H9 (cell line): ENCODE data around the gene USP34. TPM values are rescaled to one million over a fixed set of nuclear protein-coding genes. Genes with fewer than 3 reads are reported as not detected.

ENCODE experiments used
- DNase-seq: peaks from one replicate; pipeline ENCODE4 v3.0.0-alpha.2; 2017
- H2AFZ ChIP-seq: one replicate; pipeline ENCODE4 v1.6.1; 2013; ENCODE audit warnings: mild to moderate bottlenecking, low read length, control low read depth, moderate library complexity
- H2AK5ac ChIP-seq: 2 replicates; pipeline ENCODE4 v1.6.1; 2013; ENCODE audit warnings: low read length, control low read depth, mixed read lengths; ENCODE audit not compliant: insufficient read length
- H2BK120ac ChIP-seq: one replicate; pipeline ENCODE4 v1.6.1; 2013; ENCODE audit warnings: low read depth, mild to moderate bottlenecking, low read length, control low read depth, inconsistent platforms; ENCODE audit not compliant: poor library complexity, severe bottlenecking
- H2BK12ac ChIP-seq: 2 replicates; pipeline ENCODE4 v1.6.1; 2013; ENCODE audit warnings: low read length, control low read depth, mixed read lengths, low read depth; ENCODE audit not compliant: insufficient read length
- H2BK15ac ChIP-seq: 2 replicates; pipeline ENCODE4 v1.6.1; 2013; ENCODE audit warnings: low read depth, low read length, control low read depth
- H2BK20ac ChIP-seq: one replicate; pipeline ENCODE4 v1.6.1; 2013; ENCODE audit warnings: low read depth, mild to moderate bottlenecking, low read length, control low read depth, inconsistent platforms; ENCODE audit not compliant: poor library complexity, severe bottlenecking
- H2BK5ac ChIP-seq: 2 replicates; pipeline ENCODE4 v1.6.1; 2013; ENCODE audit warnings: low read length, control low read depth, mixed read lengths; ENCODE audit not compliant: insufficient read length
- H3K14ac ChIP-seq: 2 replicates; pipeline ENCODE4 v1.6.1; 2013; ENCODE audit warnings: low read length, control low read depth; ENCODE audit not compliant: insufficient read depth
- H3K18ac ChIP-seq: 2 replicates; pipeline ENCODE4 v1.6.1; 2013; ENCODE audit warnings: low read depth, mild to moderate bottlenecking, mixed read lengths, low read length, control low read depth; ENCODE audit not compliant: insufficient read length
- H3K23ac ChIP-seq: 2 replicates; pipeline ENCODE4 v1.6.1; 2013; ENCODE audit warnings: low read length, control low read depth, mixed read lengths, low read depth; ENCODE audit not compliant: insufficient read length
- H3K23me2 ChIP-seq: 2 replicates; pipeline ENCODE4 v1.6.1; 2013; ENCODE audit warnings: low read depth, mild to moderate bottlenecking, mixed read lengths, low read length, control low read depth; ENCODE audit not compliant: insufficient read length, poor library complexity, severe bottlenecking
- H3K27ac ChIP-seq: 2 replicates; pipeline ENCODE4 v1.5.1; 2013; ENCODE audit warnings: low read length, control low read depth, mixed read lengths, low read depth; ENCODE audit not compliant: insufficient read length
- H3K27me3 ChIP-seq: 2 replicates; pipeline ENCODE4 v1.6.1; 2013; ENCODE audit warnings: low read length, control low read depth, inconsistent platforms; ENCODE audit not compliant: insufficient read depth
- H3K4ac ChIP-seq: 2 replicates; pipeline ENCODE4 v1.6.1; 2013; ENCODE audit warnings: low read depth, mild to moderate bottlenecking, control low read depth, inconsistent platforms, low read length, moderate library complexity
- H3K4me1 ChIP-seq: 2 replicates; pipeline ENCODE4 v1.6.1; 2013; ENCODE audit warnings: low read length, control low read depth, inconsistent platforms; ENCODE audit not compliant: insufficient read depth
- H3K4me2 ChIP-seq: 2 replicates; pipeline ENCODE4 v1.6.1; 2013; ENCODE audit warnings: low read length, control low read depth, mixed read lengths; ENCODE audit not compliant: insufficient read length, insufficient read depth
- H3K56ac ChIP-seq: 2 replicates; pipeline ENCODE4 v1.6.1; 2013; ENCODE audit warnings: low read depth, mild to moderate bottlenecking, mixed read lengths, low read length, control low read depth; ENCODE audit not compliant: insufficient read length
- H3K79me1 ChIP-seq: 2 replicates; pipeline ENCODE4 v1.6.1; 2013; ENCODE audit warnings: low read depth, mild to moderate bottlenecking, moderate library complexity, low read length, control low read depth, inconsistent platforms; ENCODE audit not compliant: insufficient read depth, poor library complexity, severe bottlenecking
- H3K79me2 ChIP-seq: 2 replicates; pipeline ENCODE4 v1.6.1; 2013; ENCODE audit warnings: low read length, control low read depth, inconsistent platforms; ENCODE audit not compliant: insufficient read depth
- H3K9ac ChIP-seq: 2 replicates; pipeline ENCODE4 v1.6.1; 2013; ENCODE audit warnings: low read length, control low read depth, mixed read lengths; ENCODE audit not compliant: insufficient read length; ENCODE audit errors: extremely low read depth
- H3K9me3 ChIP-seq: one replicate; pipeline ENCODE4 v1.6.1; 2013; ENCODE audit warnings: low read depth, low read length, inconsistent platforms; ENCODE audit not compliant: control insufficient read depth
- H3T11ph ChIP-seq: one replicate; pipeline ENCODE4 v1.6.1; 2013; ENCODE audit warnings: mild to moderate bottlenecking, low read length, control low read depth, inconsistent platforms
- H4K20me1 ChIP-seq: one replicate; pipeline ENCODE4 v1.6.1; 2013; ENCODE audit not compliant: control insufficient read depth, insufficient read length, insufficient read depth
- H4K5ac ChIP-seq: 2 replicates; pipeline ENCODE4 v1.6.1; 2013; ENCODE audit warnings: low read depth, mild to moderate bottlenecking, mixed read lengths, low read length, control low read depth; ENCODE audit not compliant: insufficient read length
- H4K8ac ChIP-seq: replicated peaks from 2 replicates; pipeline ENCODE4 v1.6.1; 2013; ENCODE audit warnings: low read length, control low read depth, mixed read lengths, low read depth; ENCODE audit not compliant: insufficient read length
- H4K91ac ChIP-seq: 2 replicates; pipeline ENCODE4 v1.6.1; 2013; ENCODE audit warnings: low read depth, mild to moderate bottlenecking, moderate library complexity, mixed read lengths, low read length, control low read depth; ENCODE audit not compliant: insufficient read length
- H3K27ac Mint-ChIP-seq, 3 experiments: 2 replicates in 2 of 3; 3 replicates in 1 of 3; pipeline ENCODE4 v1.8.0; 2020 to 2021; ENCODE audit warnings: mixed read lengths in 3 of 3, mild to moderate bottlenecking in 1 of 3, moderate library complexity in 1 of 3
- H3K27me3 Mint-ChIP-seq: 2 replicates; pipeline ENCODE4 v1.8.0; 2021; ENCODE audit warnings: low read depth, mild to moderate bottlenecking, moderate library complexity, mixed read lengths
- H3K36me3 Mint-ChIP-seq, 3 experiments: 2 replicates in 2 of 3; 3 replicates in 1 of 3; pipeline ENCODE4 v1.8.0; 2020 to 2021; ENCODE audit warnings: low read depth in 3 of 3, mixed read lengths in 3 of 3; ENCODE audit not compliant: insufficient read depth in 1 of 3
- H3K4me1 Mint-ChIP-seq, 2 experiments: 2 replicates each; pipeline ENCODE4 v1.8.0; 2020; ENCODE audit warnings: mixed read lengths in 2 of 2
- H3K4me3 Mint-ChIP-seq, 2 experiments: 2 replicates in 1 of 2; 3 replicates in 1 of 2; pipeline ENCODE4 v1.8.0; 2020 to 2021; ENCODE audit warnings: mild to moderate bottlenecking in 2 of 2, mixed read lengths in 2 of 2, moderate library complexity in 1 of 2
- H3K9me3 Mint-ChIP-seq, 2 experiments: 2 replicates in 1 of 2; 3 replicates in 1 of 2; pipeline ENCODE4 v1.8.0; 2020; ENCODE audit warnings: mild to moderate bottlenecking in 2 of 2, mixed read lengths in 2 of 2, moderate library complexity in 1 of 2
- CTCF ChIP-seq: fragments of 200-600 bp; sonication (generic); conservative IDR thresholded peaks from 3 replicates; pipeline ENCODE4 v1.8.0; 2021; ENCODE audit warnings: antibody characterized with exemption, mild to moderate bottlenecking
- WGBS: extraction: QIAGEN DNeasy Blood & Tissue Kit; methylation state at CpG from one replicate; pipeline ENCODE4 v1.1.7; 2013; ENCODE audit warnings: missing lambda C conversion rate, low lambda C conversion rate, mixed read lengths; ENCODE audit not compliant: insufficient read length; ENCODE audit errors: extremely low coverage; 5-methylcytosine and 5-hydroxymethylcytosine counted together
- total RNA-seq: library from RNA; stranded (reverse); gene quantifications from 2 replicates; pipeline ENCODE4 v1.2.1, GENCODE V29; 2021

Gene USP34
- total RNA-seq, 1 experiment from 2014 or later = 93.9 TPM

GRCh38 chr2:61262699-61263098 lies 208.2 kb downstream of the USP34 start:
- Mint-ChIP-seq H3K4me3 (no peak overlapping the region), H3K27me3 (no peaks in the 10 kb centered on the region), H3K36me3 (peaks cover 9 to 54% (median 27%) of the 10 kb centered on the region in 3 experiments; a peak in 6 of 7 replicates), H3K27ac (peak overlapping the region in 1 of 3 experiments; percentile 70; a peak in 1 of 7 replicates), H3K9me3 (no peaks in the 10 kb centered on the region), H3K4me1 (no peaks in the 10 kb centered on the region)
- H2BK15ac ChIP-seq = no peak overlapping the region
- no peak overlapping the region for H3K18ac ChIP-seq
- WGBS = no CpG with 5 or more reads among the region's 5 CpGs
- no peak for DNase-seq
- no peaks in the 10 kb centered on the region for H3K79me1 ChIP-seq
- H3K27ac ChIP-seq = no peak overlapping the region
- H3K79me2 ChIP-seq = no peaks in the 10 kb centered on the region
- H2BK5ac ChIP-seq = no peak overlapping the region
- H3K56ac ChIP-seq = no peak overlapping the region
- no peak overlapping the region for H3K9ac ChIP-seq
- no peak overlapping the region for H4K8ac ChIP-seq
- no peaks in the 10 kb centered on the region for H3K23me2 ChIP-seq
- H3K14ac ChIP-seq = no peak overlapping the region
- TF ChIP-seq CTCF = no peak
- H2BK12ac ChIP-seq = no peak overlapping the region
- H4K20me1 ChIP-seq = no peaks in the 10 kb centered on the region
- H3K4ac ChIP-seq = no peak overlapping the region
- H2AK5ac ChIP-seq = no peak overlapping the region
- no peak overlapping the region for H4K91ac ChIP-seq
- no peak overlapping the region for H3T11ph ChIP-seq
- no peak overlapping the region for H3K4me2 ChIP-seq
- no peaks in the 10 kb centered on the region for H3K4me1 ChIP-seq
- no peak overlapping the region for H2BK120ac ChIP-seq
- no peak overlapping the region for H2AFZ ChIP-seq
- no peak overlapping the region for H2BK20ac ChIP-seq
- H4K5ac ChIP-seq = no peak overlapping the region
- H3K27me3 ChIP-seq = no peaks in the 10 kb centered on the region
- no peak overlapping the region for H3K23ac ChIP-seq
- no peaks in the 10 kb centered on the region for H3K9me3 ChIP-seq
